CD4-positive, alpha-beta T cell treated with Interleukin-10 for 1 hour (primary cell): ENCODE results near the gene PLEK.
"Not testable (repeated sequence)": the region's sequence is repeated elsewhere in the genome, so short reads cannot be mapped to it uniquely, and the experiment has no call there.

ENCODE experiments used
- DNase-seq: peaks from one replicate; pipeline ENCODE4 v3.0.0-alpha.2; 2020

Gene PLEK

GRCh38 chr2:68365087-68365486 is at the start of gene PLEK:
PLEK (plus strand) TSS chr2:68365282; CDS start chr2:68365352, 70 bp downstream.
- DNase-seq: peak; percentile 59

- no peak for DNase-seq
Observed at GRCh38 chr2:68316111-68316510, 49.0 kb upstream of the PLEK start.

- no peak for DNase-seq
Observed at GRCh38 chr2:68317971-68318913, 46.8 kb upstream of the PLEK start.

GRCh38 chr2:68318914-68319397 is 46.1 kb upstream of the PLEK start:
- DNase-seq: no peak

- no peak for DNase-seq
Observed at GRCh38 chr2:68319398-68320117, 45.5 kb upstream of the PLEK start, which contains the start of gene CNRIP1. CNRIP1 (minus strand) TSS chr2:68319949; CDS start chr2:68319400, 549 bp downstream.

- DNase-seq: no peak
Observed at GRCh38 chr2:68320118-68320641, 44.9 kb upstream of the PLEK start.

GRCh38 chr2:68325056-68325455 is 40.0 kb upstream of the PLEK start:
- no peak for DNase-seq

- DNase-seq: no peak
Observed at GRCh38 chr2:68328901-68329300, 36.2 kb upstream of the PLEK start.

- no peak for DNase-seq
Observed at GRCh38 chr2:68330691-68331090, 34.4 kb upstream of the PLEK start.

- DNase-seq: no peak
Observed at GRCh38 chr2:68333009-68333408, 32.1 kb upstream of the PLEK start.

- DNase-seq: no peak
Observed at GRCh38 chr2:68333931-68334330, 31.2 kb upstream of the PLEK start.

GRCh38 chr2:68336192-68336591 is 28.9 kb upstream of the PLEK start:
- DNase-seq: no peak

- DNase-seq: no peak
Observed at GRCh38 chr2:68340226-68341061, 24.6 kb upstream of the PLEK start.

GRCh38 chr2:68341062-68341329 is 24.1 kb upstream of the PLEK start:
- DNase-seq: no peak

GRCh38 chr2:68341583-68341982 is 23.5 kb upstream of the PLEK start:
- no peak for DNase-seq

GRCh38 chr2:68342470-68342869 is 22.6 kb upstream of the PLEK start:
- DNase-seq: no peak

GRCh38 chr2:68344031-68344430 is 21.1 kb upstream of the PLEK start:
- DNase-seq: no peak

GRCh38 chr2:68345129-68345875 is 19.8 kb upstream of the PLEK start:
- DNase-seq: no peak

- DNase-seq: not testable (repeated sequence)
Observed at GRCh38 chr2:68349091-68349490, 16.0 kb upstream of the PLEK start.

- no peak for DNase-seq
Observed at GRCh38 chr2:68351997-68352396, 13.1 kb upstream of the PLEK start.

- no peak for DNase-seq
Observed at GRCh38 chr2:68352651-68353391, 12.3 kb upstream of the PLEK start.
